Measurements from ENCODE around the gene GCA.

GCA gene

DNA sequence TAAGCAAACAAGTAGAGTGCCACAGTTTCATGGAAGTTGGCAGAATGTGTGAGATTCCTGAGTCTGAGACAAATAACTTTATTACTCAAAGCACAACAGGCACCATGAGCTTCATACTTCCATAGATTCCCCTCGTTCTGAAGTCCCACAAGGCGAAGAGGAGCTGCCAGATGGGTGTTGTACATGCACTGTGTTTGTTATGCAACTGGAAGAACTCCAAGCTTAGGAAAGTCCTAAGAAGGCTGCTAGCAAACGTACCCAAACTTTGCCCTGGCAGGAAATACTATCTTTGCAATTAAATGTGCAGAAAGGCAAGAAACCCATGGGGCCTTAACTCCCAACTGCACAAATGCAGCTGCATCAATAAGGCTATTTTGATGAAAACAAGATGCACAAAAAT lies 1.6 kb upstream of the GCA start:
- H4K20me1 ChIP-seq (ENCODE audit: low read depth, low read length) = no peaks in the 10 kb centered on the region
- H3K9me3 ChIP-seq (ENCODE audit: insufficient read depth, low read length) = no peaks in the 10 kb centered on the region
- H3F3A ChIP-seq (ENCODE audit: insufficient read depth) = no peaks in the 10 kb centered on the region
- H3K9ac ChIP-seq (ENCODE audit: low read length) = no peak overlapping the region
- no peak overlapping the region for H2AFZ ChIP-seq (ENCODE audit: low read depth, low read length, severe bottlenecking)
- H3K27me3 ChIP-seq (ENCODE audit: low read length) = no peaks in the 10 kb centered on the region
- no peak overlapping the region for H3K4me3 ChIP-seq (ENCODE audit: insufficient read depth, low read length, poor library complexity, severe bottlenecking)
- H3K4me2 ChIP-seq (ENCODE audit: low read depth, low read length, poor library complexity, severe bottlenecking) = no peak overlapping the region
- H3K36me3 ChIP-seq (ENCODE audit: low read length) = no peaks in the 10 kb centered on the region
- no peak overlapping the region for H3K27ac ChIP-seq (ENCODE audit: low read depth, low read length)
- no peaks in the 10 kb centered on the region for H3K9me2 ChIP-seq (replicated peaks; ENCODE audit: insufficient read depth, low read length)
- TF ChIP-seq, protein P1, sequence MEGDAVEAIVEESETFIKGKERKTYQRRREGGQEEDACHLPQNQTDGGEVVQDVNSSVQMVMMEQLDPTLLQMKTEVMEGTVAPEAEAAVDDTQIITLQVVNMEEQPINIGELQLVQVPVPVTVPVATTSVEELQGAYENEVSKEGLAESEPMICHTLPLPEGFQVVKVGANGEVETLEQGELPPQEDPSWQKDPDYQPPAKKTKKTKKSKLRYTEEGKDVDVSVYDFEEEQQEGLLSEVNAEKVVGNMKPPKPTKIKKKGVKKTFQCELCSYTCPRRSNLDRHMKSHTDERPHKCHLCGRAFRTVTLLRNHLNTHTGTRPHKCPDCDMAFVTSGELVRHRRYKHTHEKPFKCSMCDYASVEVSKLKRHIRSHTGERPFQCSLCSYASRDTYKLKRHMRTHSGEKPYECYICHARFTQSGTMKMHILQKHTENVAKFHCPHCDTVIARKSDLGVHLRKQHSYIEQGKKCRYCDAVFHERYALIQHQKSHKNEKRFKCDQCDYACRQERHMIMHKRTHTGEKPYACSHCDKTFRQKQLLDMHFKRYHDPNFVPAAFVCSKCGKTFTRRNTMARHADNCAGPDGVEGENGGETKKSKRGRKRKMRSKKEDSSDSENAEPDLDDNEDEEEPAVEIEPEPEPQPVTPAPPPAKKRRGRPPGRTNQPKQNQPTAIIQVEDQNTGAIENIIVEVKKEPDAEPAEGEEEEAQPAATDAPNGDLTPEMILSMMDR (IDR thresholded peaks at IDR 0.05; ENCODE audit: insufficient read depth, low read length, poor library complexity, severe bottlenecking) = no peak
- TF ChIP-seq EZH2phosphoT487 (conservative IDR thresholded peaks at IDR 0.05; ENCODE audit: low read length) = no peak
- H3K79me2 ChIP-seq (ENCODE audit: insufficient read depth, low read length) = no peaks in the 10 kb centered on the region

DNA sequence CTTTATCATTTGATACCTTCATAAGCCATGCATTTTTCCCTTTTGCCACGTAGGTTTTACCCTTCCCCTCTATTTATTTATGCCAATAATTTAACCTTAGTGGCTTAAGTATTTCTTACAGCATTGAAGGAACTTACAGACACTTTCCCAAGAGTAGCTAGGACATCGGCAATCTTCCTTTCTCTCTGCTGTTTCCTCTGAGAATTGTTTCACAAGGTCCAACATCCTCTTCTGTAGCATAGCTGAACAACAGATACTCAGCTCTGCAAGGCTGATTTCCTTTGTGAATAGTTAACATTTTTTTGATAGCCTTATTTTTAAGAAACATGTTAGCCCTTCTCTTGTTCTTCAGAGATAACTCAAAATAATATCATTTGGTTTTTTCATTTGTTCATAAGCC lies 1.1 kb upstream of the GCA start:
- no peak overlapping the region for H3K4me3 ChIP-seq (ENCODE audit: insufficient read depth, low read length, poor library complexity, severe bottlenecking)
- H2AFZ ChIP-seq (ENCODE audit: low read depth, low read length, severe bottlenecking) = peak overlapping the region; percentile 88
- no peak overlapping the region for H3K9ac ChIP-seq (ENCODE audit: low read length)

DNA sequence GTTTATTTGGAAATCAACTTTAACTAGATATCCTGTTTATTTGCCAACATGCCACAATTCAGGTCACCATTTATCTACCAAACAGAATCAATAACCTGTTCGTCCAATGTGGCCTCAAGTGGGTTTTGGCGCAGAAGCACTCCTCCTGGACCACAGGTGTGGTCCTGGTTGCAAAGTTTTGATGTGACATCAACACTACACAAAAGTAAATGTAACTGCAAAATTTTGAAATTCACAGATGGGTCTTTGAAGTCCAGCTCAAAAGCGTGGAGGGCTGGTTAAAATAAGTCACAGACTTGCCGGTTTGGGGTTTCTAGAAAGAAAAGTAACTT lies 474 bp upstream of the GCA start:
- Histone ChIP-seq H3K36me3 (ENCODE audit: low read length) (no peaks in the 10 kb centered on the region), H2AFZ (ENCODE audit: low read depth, low read length, severe bottlenecking) (peak overlapping the region; percentile 88), H3K27me3 (ENCODE audit: low read length) (no peaks in the 10 kb centered on the region), H3K27ac (ENCODE audit: low read depth, low read length) (no peak overlapping the region), H3K4me3 (ENCODE audit: insufficient read depth, low read length, poor library complexity, severe bottlenecking) (peak overlapping the region; percentile 42), H3K4me2 (ENCODE audit: low read depth, low read length, poor library complexity, severe bottlenecking) (peak overlapping the region; percentile 75), H3F3A (ENCODE audit: insufficient read depth) (no peaks in the 10 kb centered on the region), H3K79me2 (ENCODE audit: insufficient read depth, low read length) (no peaks in the 10 kb centered on the region), H3K9me3 (ENCODE audit: insufficient read depth, low read length) (no peaks in the 10 kb centered on the region), H3K9ac (ENCODE audit: low read length) (no peak overlapping the region), H4K20me1 (ENCODE audit: low read depth, low read length) (no peaks in the 10 kb centered on the region), H3K9me2 (replicated peaks; ENCODE audit: insufficient read depth, low read length) (no peaks in the 10 kb centered on the region)
- TF ChIP-seq, protein P1 (IDR thresholded peaks at IDR 0.05; ENCODE audit: insufficient read depth, low read length, poor library complexity, severe bottlenecking) = no peak
- no peak for TF ChIP-seq EZH2phosphoT487 (conservative IDR thresholded peaks at IDR 0.05; ENCODE audit: low read length)

More for the DNA sequence above, 1.1 kb upstream of the GCA start:
- H3F3A ChIP-seq (ENCODE audit: insufficient read depth) = no peaks in the 10 kb centered on the region
- no peak overlapping the region for H3K27ac ChIP-seq (ENCODE audit: low read depth, low read length)
- H3K79me2 ChIP-seq (ENCODE audit: insufficient read depth, low read length) = no peaks in the 10 kb centered on the region
- H3K36me3 ChIP-seq (ENCODE audit: low read length) = no peaks in the 10 kb centered on the region
- no peak overlapping the region for H3K4me2 ChIP-seq (ENCODE audit: low read depth, low read length, poor library complexity, severe bottlenecking)
- no peaks in the 10 kb centered on the region for H3K9me3 ChIP-seq (ENCODE audit: insufficient read depth, low read length)
- no peaks in the 10 kb centered on the region for H4K20me1 ChIP-seq (ENCODE audit: low read depth, low read length)
- TF ChIP-seq EZH2phosphoT487 (conservative IDR thresholded peaks at IDR 0.05; ENCODE audit: low read length) = no peak
- TF ChIP-seq, protein P1 (IDR thresholded peaks at IDR 0.05; ENCODE audit: insufficient read depth, low read length, poor library complexity, severe bottlenecking) = no peak
- no peaks in the 10 kb centered on the region for H3K9me2 ChIP-seq (replicated peaks; ENCODE audit: insufficient read depth, low read length)
- H3K27me3 ChIP-seq (ENCODE audit: low read length) = no peaks in the 10 kb centered on the region

DNA sequence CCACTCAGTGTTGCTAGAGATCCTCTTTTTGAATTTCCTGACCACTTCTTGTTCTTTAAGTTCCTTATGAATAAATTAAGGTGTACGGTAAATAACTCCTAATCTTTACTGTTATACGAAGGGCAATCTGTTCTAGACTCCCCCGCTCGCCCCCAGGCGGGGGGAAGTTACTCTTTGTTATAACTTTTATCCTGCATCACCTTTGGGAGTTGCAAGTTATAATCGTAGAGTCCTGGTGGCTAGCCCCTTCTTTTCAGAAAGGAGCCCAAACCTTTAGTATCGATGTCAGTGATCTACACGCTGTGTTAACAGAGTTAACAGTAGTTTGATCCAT lies 652 bp downstream of the GCA start:
- Histone ChIP-seq H4K20me1 (ENCODE audit: low read depth, low read length) (no peaks in the 10 kb centered on the region), H3K9me3 (ENCODE audit: insufficient read depth, low read length) (no peaks in the 10 kb centered on the region), H3K79me2 (ENCODE audit: insufficient read depth, low read length) (no peaks in the 10 kb centered on the region), H3K4me3 (ENCODE audit: insufficient read depth, low read length, poor library complexity, severe bottlenecking) (peak overlapping the region; percentile 72), H3K9me2 (replicated peaks; ENCODE audit: insufficient read depth, low read length) (no peaks in the 10 kb centered on the region), H3K27me3 (ENCODE audit: low read length) (no peaks in the 10 kb centered on the region), H3F3A (ENCODE audit: insufficient read depth) (no peaks in the 10 kb centered on the region), H2AFZ (ENCODE audit: low read depth, low read length, severe bottlenecking) (peak overlapping the region; percentile 88), H3K27ac (ENCODE audit: low read depth, low read length) (no peak overlapping the region), H3K4me2 (ENCODE audit: low read depth, low read length, poor library complexity, severe bottlenecking) (peak overlapping the region; percentile 75), H3K36me3 (ENCODE audit: low read length) (no peaks in the 10 kb centered on the region), H3K9ac (ENCODE audit: low read length) (peak overlapping the region; percentile 56)
- TF ChIP-seq, protein P1 (IDR thresholded peaks at IDR 0.05; ENCODE audit: insufficient read depth, low read length, poor library complexity, severe bottlenecking) = no peak
- no peak for TF ChIP-seq EZH2phosphoT487 (conservative IDR thresholded peaks at IDR 0.05; ENCODE audit: low read length)

All from SU-DHL-6 (cell line).